ENCODE data around the gene LMLN.
"Not testable (repeated sequence)": the region's sequence is repeated elsewhere in the genome, so short reads cannot be mapped to it uniquely, and the experiment has no call there.

LMLN gene

GRCh38 chr3:198065897-198066296 is 105.9 kb downstream of the LMLN start:
- H3K36me3 ChIP-seq (ENCODE audit: control insufficient read depth in 5 of 5, insufficient read depth in 5 of 5, low read length in 5 of 5) = no peaks in the 10 kb centered on the region
- H3K4me3 ChIP-seq (ENCODE audit: low read depth in 1 of 5, low read length in 5 of 5) = no peak overlapping the region
- H3K27me3 ChIP-seq (ENCODE audit: control insufficient read depth in 5 of 5, insufficient read depth in 4 of 5, low read length in 5 of 5) = peaks cover 0 to under 1% (median 0%) of the 10 kb centered on the region in 5 donors
- H3K9ac ChIP-seq (ENCODE audit: low read length in 5 of 5) = no peak overlapping the region
- H3K4me1 ChIP-seq (ENCODE audit: control insufficient read depth in 5 of 5, insufficient read depth in 5 of 5, low read length in 5 of 5) = no peaks in the 10 kb centered on the region
- H3K9me3 ChIP-seq (ENCODE audit: control insufficient read depth in 5 of 5, low read length in 5 of 5) = no peaks in the 10 kb centered on the region
- no peak overlapping the region for H3K27ac ChIP-seq (ENCODE audit: low read depth, low read length)

- H3K4me3 ChIP-seq (ENCODE audit: low read depth in 1 of 5, low read length in 5 of 5) = no peak overlapping the region
- no peak overlapping the region for H3K27ac ChIP-seq (ENCODE audit: low read depth, low read length)
- H3K27me3 ChIP-seq (ENCODE audit: control insufficient read depth in 5 of 5, insufficient read depth in 4 of 5, low read length in 5 of 5) = peaks cover 0 to 3% (median 0%) of the 10 kb centered on the region in 5 donors
- H3K9ac ChIP-seq (ENCODE audit: low read length in 5 of 5) = no peak overlapping the region
- H3K9me3 ChIP-seq (ENCODE audit: control insufficient read depth in 5 of 5, low read length in 5 of 5) = no peaks in the 10 kb centered on the region
- no peaks in the 10 kb centered on the region for H3K4me1 ChIP-seq (ENCODE audit: control insufficient read depth in 5 of 5, insufficient read depth in 5 of 5, low read length in 5 of 5)
- H3K36me3 ChIP-seq (ENCODE audit: control insufficient read depth in 5 of 5, insufficient read depth in 5 of 5, low read length in 5 of 5) = no peaks in the 10 kb centered on the region
Observed at GRCh38 chr3:198067416-198067815, 107.4 kb downstream of the LMLN start.

- H3K4me3 ChIP-seq (ENCODE audit: low read depth in 1 of 5, low read length in 5 of 5) = no peak overlapping the region
- no peaks in the 10 kb centered on the region for H3K9me3 ChIP-seq (ENCODE audit: control insufficient read depth in 5 of 5, low read length in 5 of 5)
- H3K27ac ChIP-seq (ENCODE audit: low read depth, low read length) = no peak overlapping the region
- H3K27me3 ChIP-seq (ENCODE audit: control insufficient read depth in 5 of 5, insufficient read depth in 4 of 5, low read length in 5 of 5) = peaks cover 0 to 3% (median 0%) of the 10 kb centered on the region in 5 donors
- H3K9ac ChIP-seq (ENCODE audit: low read length in 5 of 5) = no peak overlapping the region
- H3K4me1 ChIP-seq (ENCODE audit: control insufficient read depth in 5 of 5, insufficient read depth in 5 of 5, low read length in 5 of 5) = no peaks in the 10 kb centered on the region
- H3K36me3 ChIP-seq (ENCODE audit: control insufficient read depth in 5 of 5, insufficient read depth in 5 of 5, low read length in 5 of 5) = no peaks in the 10 kb centered on the region
Observed at GRCh38 chr3:198070871-198071270, 110.9 kb downstream of the LMLN start.

- Histone ChIP-seq H3K27me3 (ENCODE audit: control insufficient read depth in 5 of 5, insufficient read depth in 4 of 5, low read length in 5 of 5) (peaks cover 0 to 4% (median 3%) of the 10 kb centered on the region in 5 donors), H3K27ac (ENCODE audit: low read depth, low read length) (no peak overlapping the region), H3K9me3 (ENCODE audit: control insufficient read depth in 5 of 5, low read length in 5 of 5) (no peaks in the 10 kb centered on the region), H3K4me3 (ENCODE audit: low read depth in 1 of 5, low read length in 5 of 5) (no peak overlapping the region), H3K4me1 (ENCODE audit: control insufficient read depth in 5 of 5, insufficient read depth in 5 of 5, low read length in 5 of 5) (no peaks in the 10 kb centered on the region), H3K36me3 (ENCODE audit: control insufficient read depth in 5 of 5, insufficient read depth in 5 of 5, low read length in 5 of 5) (no peaks in the 10 kb centered on the region), H3K9ac (ENCODE audit: low read length in 5 of 5) (no peak overlapping the region)
Observed at GRCh38 chr3:198071602-198072287, 111.7 kb downstream of the LMLN start.

DNA sequence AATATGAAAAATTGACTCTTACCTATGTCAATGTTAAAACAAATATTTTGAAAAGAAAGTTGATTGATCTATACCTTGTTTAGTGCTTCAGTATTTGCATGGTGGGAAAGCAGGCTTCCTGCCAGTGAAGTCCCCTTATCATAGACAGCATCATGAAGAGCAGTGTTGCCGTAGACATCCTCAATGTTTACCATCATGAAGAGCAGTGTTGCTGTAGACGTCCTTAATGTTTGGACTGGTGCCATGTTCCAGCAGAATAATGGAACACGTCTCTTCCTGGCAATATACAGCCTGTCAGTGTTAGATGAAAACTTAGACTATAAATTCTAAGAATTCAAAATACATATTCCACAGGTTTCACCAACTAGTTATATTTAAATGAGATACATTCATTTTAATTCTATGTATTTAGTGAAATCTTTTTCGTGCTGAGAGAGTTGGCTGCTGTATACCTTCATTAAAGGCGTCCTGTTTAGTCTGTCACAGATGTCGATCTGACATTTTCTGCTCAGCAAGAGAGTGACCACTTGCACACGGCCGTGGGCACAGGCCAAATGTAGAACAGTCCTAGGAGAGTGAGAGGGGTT is 116.8 kb downstream of the LMLN start:
- Histone ChIP-seq H3K9me3 (ENCODE audit: control insufficient read depth in 5 of 5, low read length in 5 of 5) (no peaks in the 10 kb centered on the region), H3K9ac (ENCODE audit: low read length in 5 of 5) (no peak overlapping the region), H3K4me1 (ENCODE audit: control insufficient read depth in 5 of 5, insufficient read depth in 5 of 5, low read length in 5 of 5) (peaks cover 0 to 18% (median 13%) of the 10 kb centered on the region in 5 donors), H3K4me3 (ENCODE audit: low read depth in 1 of 5, low read length in 5 of 5) (no peak overlapping the region), H3K27me3 (ENCODE audit: control insufficient read depth in 5 of 5, insufficient read depth in 4 of 5, low read length in 5 of 5) (peaks cover 8 to 28% (median 21%) of the 10 kb centered on the region in 5 donors), H3K27ac (ENCODE audit: low read depth, low read length) (no peak overlapping the region), H3K36me3 (ENCODE audit: control insufficient read depth in 5 of 5, insufficient read depth in 5 of 5, low read length in 5 of 5) (no peaks in the 10 kb centered on the region)

DNA sequence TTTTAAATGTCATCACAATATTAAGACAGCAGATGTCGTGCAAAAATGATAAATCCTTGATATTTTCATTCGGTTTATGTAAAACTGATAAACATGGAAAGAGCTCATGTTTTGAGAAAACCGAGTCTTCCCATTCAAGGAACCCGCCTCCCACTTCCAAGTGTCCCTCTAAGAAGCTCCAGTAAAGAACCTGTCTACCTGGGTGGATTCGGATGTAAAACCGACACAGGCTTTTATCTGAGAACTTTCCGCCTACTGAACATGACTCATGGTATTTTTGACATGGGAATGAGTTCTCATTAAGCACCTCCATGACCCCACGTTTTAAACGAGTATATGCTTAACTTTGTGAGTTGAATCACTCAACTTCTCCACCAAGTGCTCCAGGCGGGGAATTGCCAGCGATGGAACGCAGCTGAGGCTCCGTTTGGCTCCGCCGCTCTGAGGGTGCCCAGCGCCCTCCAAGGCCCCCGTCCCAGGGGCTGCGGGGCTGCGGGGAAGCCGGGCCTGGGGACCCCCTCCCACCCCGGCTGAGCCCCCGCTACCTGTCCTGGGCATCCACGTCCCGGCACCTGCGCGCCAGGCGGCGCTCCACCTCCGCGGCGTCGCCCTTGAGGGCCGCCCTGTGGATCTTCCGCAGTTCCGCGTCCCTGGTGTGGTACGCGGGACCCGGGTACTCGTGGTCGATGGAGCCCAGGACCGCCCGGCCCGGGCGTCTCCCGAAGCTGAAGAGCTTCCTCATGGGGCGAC is 119.9 kb downstream of the LMLN start:
- peak overlapping the region in 2 of 5 donors; percentile 20 to 69 for H3K9ac ChIP-seq (ENCODE audit: low read length in 5 of 5)
- H3K36me3 ChIP-seq (ENCODE audit: control insufficient read depth in 5 of 5, insufficient read depth in 5 of 5, low read length in 5 of 5) = no peaks in the 10 kb centered on the region
- H3K27me3 ChIP-seq (ENCODE audit: control insufficient read depth in 5 of 5, insufficient read depth in 4 of 5, low read length in 5 of 5) = peaks cover 8 to 30% (median 24%) of the 10 kb centered on the region in 5 donors
- H3K9me3 ChIP-seq (ENCODE audit: control insufficient read depth in 5 of 5, low read length in 5 of 5) = no peaks in the 10 kb centered on the region
- H3K4me3 ChIP-seq (ENCODE audit: low read depth in 1 of 5, low read length in 5 of 5) = peak overlapping the region in 4 of 5 donors; percentile 39 to 67 (median 49)
- peaks cover 0 to 18% (median 13%) of the 10 kb centered on the region in 5 donors for H3K4me1 ChIP-seq (ENCODE audit: control insufficient read depth in 5 of 5, insufficient read depth in 5 of 5, low read length in 5 of 5)
- no peak overlapping the region for H3K27ac ChIP-seq (ENCODE audit: low read depth, low read length)

DNA sequence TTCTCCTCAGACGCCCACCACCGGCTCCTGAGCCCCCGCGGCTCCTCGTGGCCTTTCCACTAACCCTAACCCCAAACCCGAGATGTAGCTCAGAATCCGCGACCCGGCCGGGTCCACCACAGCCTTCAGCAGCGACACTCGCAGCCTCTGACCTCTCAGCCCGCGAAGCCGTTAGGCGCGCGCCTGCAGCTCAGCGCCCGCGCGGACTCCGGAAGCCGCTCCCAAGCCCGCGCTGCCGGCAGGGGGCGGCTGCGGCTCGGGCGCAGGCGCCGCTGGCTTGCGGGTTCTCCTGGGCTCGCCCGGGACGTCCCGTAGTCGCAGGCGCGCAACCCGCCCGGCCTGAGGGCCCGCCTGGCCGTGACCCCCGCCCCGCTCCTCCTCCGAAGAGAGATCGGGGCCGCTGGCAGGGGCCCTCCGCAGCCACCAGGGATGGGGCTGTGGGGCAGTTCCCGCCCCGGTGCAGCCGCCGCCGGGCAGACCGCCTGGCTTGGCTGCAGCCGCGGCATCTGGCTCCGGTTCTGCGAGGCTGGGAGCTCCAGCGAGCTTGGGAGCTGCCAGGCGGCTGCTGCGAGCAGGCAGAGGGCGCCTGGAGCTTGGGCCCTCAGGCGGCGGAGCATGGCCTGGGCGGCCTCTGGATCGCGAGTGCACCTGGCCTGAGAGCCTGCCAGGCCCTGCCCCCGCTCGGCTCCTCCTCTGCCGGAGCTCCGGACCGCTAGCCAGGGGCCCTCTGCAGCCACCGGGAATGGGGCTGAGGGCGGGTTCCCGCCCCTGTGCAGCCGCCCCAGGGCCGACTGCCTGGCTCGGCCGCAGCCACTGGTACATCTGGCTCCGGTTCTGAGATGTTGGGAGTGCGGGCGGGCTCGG is 120.7 kb downstream of the LMLN start:
- H3K27ac ChIP-seq (ENCODE audit: low read depth, low read length) = no peak overlapping the region
- peak overlapping the region in 2 of 5 donors; percentile 20 to 69 for H3K9ac ChIP-seq (ENCODE audit: low read length in 5 of 5)
- H3K9me3 ChIP-seq (ENCODE audit: control insufficient read depth in 5 of 5, low read length in 5 of 5) = no peaks in the 10 kb centered on the region
- H3K36me3 ChIP-seq (ENCODE audit: control insufficient read depth in 5 of 5, insufficient read depth in 5 of 5, low read length in 5 of 5) = no peaks in the 10 kb centered on the region
- H3K27me3 ChIP-seq (ENCODE audit: control insufficient read depth in 5 of 5, insufficient read depth in 4 of 5, low read length in 5 of 5) = peaks cover 8 to 30% (median 24%) of the 10 kb centered on the region in 5 donors
- H3K4me1 ChIP-seq (ENCODE audit: control insufficient read depth in 5 of 5, insufficient read depth in 5 of 5, low read length in 5 of 5) = peaks cover 0 to 18% (median 13%) of the 10 kb centered on the region in 5 donors
- H3K4me3 ChIP-seq (ENCODE audit: low read depth in 1 of 5, low read length in 5 of 5) = peak overlapping the region in 4 of 5 donors; percentile 39 to 67 (median 49)

- no peak overlapping the region for H3K9ac ChIP-seq (ENCODE audit: low read length in 5 of 5)
- H3K36me3 ChIP-seq (ENCODE audit: control insufficient read depth in 5 of 5, insufficient read depth in 5 of 5, low read length in 5 of 5) = no peaks in the 10 kb centered on the region
- H3K4me3 ChIP-seq (ENCODE audit: low read depth in 1 of 5, low read length in 5 of 5) = peak overlapping the region in 1 of 5 donors; percentile 67
- H3K4me1 ChIP-seq (ENCODE audit: control insufficient read depth in 5 of 5, insufficient read depth in 5 of 5, low read length in 5 of 5) = peaks cover 0 to 18% (median 13%) of the 10 kb centered on the region in 5 donors
- no peaks in the 10 kb centered on the region for H3K9me3 ChIP-seq (ENCODE audit: control insufficient read depth in 5 of 5, low read length in 5 of 5)
- H3K27ac ChIP-seq (ENCODE audit: low read depth, low read length) = no peak overlapping the region
- H3K27me3 ChIP-seq (ENCODE audit: control insufficient read depth in 5 of 5, insufficient read depth in 4 of 5, low read length in 5 of 5) = peaks cover 8 to 29% (median 26%) of the 10 kb centered on the region in 5 donors
Observed at GRCh38 chr3:198081421-198081844, 121.4 kb downstream of the LMLN start.

DNA sequence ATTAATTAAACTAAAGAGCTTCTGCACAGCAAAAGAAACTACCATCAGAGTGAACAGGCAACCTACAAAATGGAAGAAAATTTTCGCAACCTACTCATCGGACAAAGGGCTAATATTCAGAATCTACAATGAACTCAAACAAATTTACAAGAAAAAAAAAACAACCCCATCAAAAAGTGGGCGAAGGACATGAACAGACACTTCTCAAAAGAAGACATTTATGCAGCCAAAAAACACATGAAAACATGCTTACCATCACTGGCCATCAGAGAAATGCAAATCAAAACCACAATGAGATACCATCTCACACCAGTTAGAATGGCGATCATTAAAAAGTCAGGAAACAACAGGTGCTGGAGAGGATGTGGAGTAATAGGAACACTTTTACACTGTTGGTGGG is 122.2 kb downstream of the LMLN start:
- H3K4me1 ChIP-seq (ENCODE audit: control insufficient read depth in 5 of 5, insufficient read depth in 5 of 5, low read length in 5 of 5) = peaks cover 0 to 18% (median 13%) of the 10 kb centered on the region in 5 donors
- H3K27ac ChIP-seq (ENCODE audit: low read depth, low read length); H3K9ac ChIP-seq (ENCODE audit: low read length in 5 of 5); H3K36me3 ChIP-seq (ENCODE audit: control insufficient read depth in 5 of 5, insufficient read depth in 5 of 5, low read length in 5 of 5); H3K9me3 ChIP-seq (ENCODE audit: control insufficient read depth in 5 of 5, low read length in 5 of 5); H3K4me3 ChIP-seq (ENCODE audit: low read depth in 1 of 5, low read length in 5 of 5): not testable (repeated sequence)
- H3K27me3 ChIP-seq (ENCODE audit: control insufficient read depth in 5 of 5, insufficient read depth in 4 of 5, low read length in 5 of 5) = peaks cover 6 to 29% (median 21%) of the 10 kb centered on the region in 5 donors
